Stimulated activated naive CD4-positive, alpha-beta T cell treated with Interleukin-2 at 50 U/mL for 16 hours (primary cell): ENCODE measurements around the gene TMEM185A.
"Not testable (repeated sequence)": the region's sequence is repeated elsewhere in the genome, so short reads cannot be mapped to it uniquely, and the experiment has no call there.

Experiments used
- DNase-seq: peaks from one replicate; lab custom pipeline; 2025; lab: John Stamatoyannopoulos, UW

Gene TMEM185A

DNA sequence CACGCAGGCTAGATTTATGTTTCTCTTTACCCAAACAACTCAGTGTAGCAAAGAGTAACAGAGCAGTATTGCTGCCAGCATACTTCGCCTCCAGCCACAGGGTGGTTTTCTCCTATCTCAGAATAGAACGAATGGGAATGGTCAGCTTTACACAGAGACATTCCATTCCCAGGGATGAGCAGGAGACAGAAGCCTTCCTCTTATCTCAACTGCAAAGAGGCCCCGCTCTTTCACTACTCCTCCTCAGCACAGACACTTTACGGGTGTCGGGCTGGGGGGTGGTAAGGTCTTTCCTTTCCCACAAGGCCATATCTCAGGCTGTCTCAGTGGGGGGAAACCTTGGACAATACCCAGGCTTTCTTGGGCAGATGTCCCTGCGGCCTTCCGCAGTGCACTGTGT is 4.8 kb downstream of the TMEM185A start:
- not testable (repeated sequence) for DNase-seq

GRCh38 chrX:149619662-149620061 is 11.9 kb downstream of the TMEM185A start:
- DNase-seq, result not testable (repeated sequence)

GRCh38 chrX:149618871-149619270 is 12.7 kb downstream of the TMEM185A start:
- no peak for DNase-seq

DNA sequence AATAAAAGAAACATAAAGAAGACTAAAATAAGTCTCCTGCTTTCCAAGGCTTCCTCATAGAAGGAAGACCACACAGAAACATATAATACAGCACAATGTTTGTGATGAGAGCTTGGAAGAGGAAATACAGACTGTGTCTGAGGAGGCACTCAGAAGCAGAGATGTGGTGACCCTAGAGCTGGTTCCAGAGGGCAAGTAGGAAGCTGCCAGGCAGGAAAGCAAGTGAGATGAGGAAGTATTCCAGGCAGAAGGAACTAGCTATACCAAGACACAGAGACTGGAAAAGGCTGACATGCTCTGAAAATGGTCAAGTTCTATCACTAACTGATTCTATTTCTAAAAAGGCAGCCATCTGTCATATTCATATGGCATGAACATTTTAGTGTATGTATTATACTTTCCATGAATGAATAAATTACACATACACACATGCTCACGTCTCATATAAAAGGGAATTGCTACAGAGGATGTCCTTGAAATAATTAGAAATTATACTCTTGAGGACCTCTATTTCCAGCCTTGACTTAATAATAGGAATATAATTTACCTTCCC is 19.9 kb downstream of the TMEM185A start:
- DNase-seq, result no peak

- no peak for DNase-seq
Observed at GRCh38 chrX:149610511-149610910, 21.1 kb downstream of the TMEM185A start.

GRCh38 chrX:149607699-149608098 is 23.9 kb downstream of the TMEM185A start:
- DNase-seq, result no peak

DNA sequence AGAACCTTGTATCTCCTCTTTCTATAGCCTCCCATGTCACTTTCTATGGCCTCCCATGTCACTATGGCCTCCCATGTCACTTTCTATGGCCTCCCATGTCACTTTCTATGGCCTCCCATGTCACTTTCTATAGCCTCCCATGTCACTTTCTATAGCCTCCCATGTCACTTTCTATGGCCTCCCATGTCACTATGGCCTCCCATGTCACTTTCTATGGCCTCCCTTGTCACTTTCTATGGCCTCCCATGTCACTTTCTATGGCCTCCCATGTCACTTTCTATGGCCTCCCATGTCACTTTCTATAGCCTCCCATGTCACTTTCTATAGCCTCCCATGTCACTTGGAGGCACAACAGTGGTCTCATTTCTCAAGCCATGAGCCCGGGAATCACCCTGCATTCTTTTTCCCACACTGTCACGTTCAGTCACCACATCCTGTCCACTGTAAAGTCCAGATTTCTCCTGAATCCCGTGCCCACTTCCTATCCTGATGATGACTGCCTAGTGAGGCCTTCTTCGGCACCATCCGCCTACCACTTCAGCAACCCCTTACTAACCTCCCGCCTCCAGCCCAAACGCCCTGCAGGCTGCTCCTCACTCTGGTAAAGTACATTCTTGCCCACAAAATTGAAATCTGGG is 26.2 kb downstream of the TMEM185A start:
- DNase-seq, result not testable (repeated sequence)

DNA sequence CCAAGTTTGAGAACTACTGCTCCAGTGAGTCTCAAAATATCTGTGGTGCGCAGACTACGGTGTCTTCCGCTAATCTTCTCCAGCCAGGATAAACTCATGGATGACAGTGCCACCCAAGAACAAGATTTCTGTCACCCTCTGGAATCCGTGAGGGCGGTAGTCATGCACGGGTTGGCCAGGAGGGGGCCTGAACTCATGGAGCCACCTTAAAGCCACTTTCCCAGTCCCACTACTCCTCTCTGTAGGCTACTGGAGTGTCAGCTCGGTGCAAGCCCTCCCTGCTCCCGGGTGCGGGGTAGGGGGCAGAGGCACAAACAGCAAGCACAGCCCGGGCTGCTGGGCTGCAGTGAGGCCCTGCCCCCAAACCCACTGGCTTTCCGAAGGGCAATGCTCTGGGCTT is 33.0 kb downstream of the TMEM185A start:
- not testable (repeated sequence) for DNase-seq

GRCh38 chrX:149595943-149596342 is 35.6 kb downstream of the TMEM185A start:
- not testable (repeated sequence) for DNase-seq

- DNase-seq, result not testable (repeated sequence)
Observed at GRCh38 chrX:149595214-149595613, 36.4 kb downstream of the TMEM185A start, which contains the start of gene HSFX2. HSFX2 (minus strand) TSS chrX:149595314; CDS start chrX:149594700, 614 bp downstream.

GRCh38 chrX:149590993-149591392 is 40.6 kb downstream of the TMEM185A start:
- not testable (repeated sequence) for DNase-seq

GRCh38 chrX:149587359-149587758 is 44.2 kb downstream of the TMEM185A start, which contains the start of gene MAGEA9B:
MAGEA9B (minus strand) TSS chrX:149587459; CDS start chrX:149583179, 4,280 bp downstream.
- DNase-seq, result not testable (repeated sequence)

- not testable (repeated sequence) for DNase-seq
Observed at GRCh38 chrX:149585631-149586030, 46.0 kb downstream of the TMEM185A start.

- DNase-seq, result not testable (repeated sequence)
Observed at GRCh38 chrX:149573456-149573855, 58.1 kb downstream of the TMEM185A start.

DNA sequence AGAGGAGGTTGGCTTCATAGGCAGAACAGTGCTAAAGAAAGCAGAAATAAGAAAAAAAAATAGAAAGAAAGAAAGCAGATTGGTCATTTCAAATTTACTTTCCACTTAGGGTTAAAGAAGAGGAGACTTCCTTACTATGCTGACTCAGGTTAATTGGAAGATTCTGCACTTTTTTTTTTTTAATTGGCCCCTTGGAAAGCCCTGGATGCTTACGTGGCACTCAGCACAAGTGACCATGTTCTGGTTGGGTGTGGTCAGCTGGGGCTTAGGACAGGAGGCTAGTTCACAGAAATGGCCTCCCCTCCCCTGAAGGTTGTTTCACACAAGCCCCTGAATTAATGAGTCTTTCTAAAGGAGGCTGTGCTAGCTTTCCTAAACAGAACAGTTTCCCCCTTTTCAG is 58.8 kb downstream of the TMEM185A start:
- DNase-seq, result no peak

- no peak for DNase-seq
Observed at GRCh38 chrX:149571770-149572169, 59.8 kb downstream of the TMEM185A start.

- no peak for DNase-seq
Observed at GRCh38 chrX:149570668-149571067, 60.9 kb downstream of the TMEM185A start.

DNA sequence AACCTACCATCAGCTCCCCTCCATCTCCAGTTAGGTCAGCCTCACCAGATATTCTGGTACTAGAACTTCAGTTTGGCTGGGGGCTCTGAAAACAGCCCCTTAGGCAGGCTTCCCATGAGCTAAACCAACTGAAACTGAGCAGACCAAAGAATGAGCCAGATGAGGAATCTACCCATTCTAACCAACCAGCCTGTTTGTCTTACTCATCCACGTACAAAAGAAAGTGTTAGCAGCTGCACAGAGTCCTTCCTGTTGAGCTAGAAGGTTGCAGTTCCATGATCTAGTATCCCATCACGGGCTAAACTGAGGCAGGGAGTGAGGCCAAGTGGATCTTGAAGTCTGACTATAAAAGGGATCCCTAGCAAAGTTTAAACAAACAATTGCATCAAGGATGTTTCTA is 61.8 kb downstream of the TMEM185A start:
- DNase-seq, result no peak

GRCh38 chrX:149568701-149569296 is 62.8 kb downstream of the TMEM185A start:
- DNase-seq, result no peak

DNA sequence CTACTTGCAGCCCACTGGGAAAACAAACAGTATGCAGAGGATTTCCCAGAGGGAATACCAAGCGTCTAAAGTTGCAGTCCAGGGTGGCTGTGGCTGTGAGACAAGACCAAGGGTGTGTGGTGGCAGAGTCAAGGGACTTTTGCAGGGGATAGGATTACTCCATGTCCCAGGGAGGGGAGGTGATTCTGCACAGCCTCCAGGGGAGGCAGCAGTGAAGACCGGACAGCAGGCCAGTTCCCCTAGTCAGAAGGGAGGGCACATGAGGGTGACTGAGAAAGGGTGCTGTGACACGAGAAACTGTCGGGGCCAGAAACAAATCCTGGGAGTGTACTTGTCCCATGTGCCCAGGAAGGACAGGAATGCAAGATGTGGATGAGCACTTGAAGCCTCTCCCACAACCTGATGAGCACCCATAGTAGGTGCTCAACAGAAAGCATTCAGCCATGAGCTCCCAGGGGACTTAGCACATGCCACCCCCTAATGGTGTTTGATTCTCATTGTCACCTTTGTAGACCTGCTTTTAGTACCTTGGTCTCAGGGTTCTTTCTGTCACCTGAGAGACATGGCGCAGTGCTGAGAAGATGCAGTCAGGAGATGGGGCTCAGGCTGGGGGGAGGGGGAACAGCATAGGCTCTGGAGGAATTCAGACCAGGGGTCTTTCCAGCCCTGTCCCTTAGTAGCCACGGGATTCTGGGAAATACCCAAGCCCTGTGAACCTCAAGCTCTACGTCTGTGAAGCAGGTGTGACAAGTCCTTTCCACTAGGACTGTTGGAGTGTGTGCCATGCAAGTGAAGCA is 63.8 kb downstream of the TMEM185A start:
- no peak for DNase-seq

GRCh38 chrX:149563359-149563758 is 68.2 kb downstream of the TMEM185A start:
- DNase-seq, result no peak

- not testable (repeated sequence) for DNase-seq
Observed at GRCh38 chrX:149555251-149555650, 76.3 kb downstream of the TMEM185A start.

GRCh38 chrX:149551939-149552248 is 79.7 kb downstream of the TMEM185A start:
- not testable (repeated sequence) for DNase-seq
